ENCODE results near the gene RET.

GRCh38 chr10:43136432-43136831, 59.6 kb downstream of the RET start:
- TF ChIP-seq, protein P1, sequence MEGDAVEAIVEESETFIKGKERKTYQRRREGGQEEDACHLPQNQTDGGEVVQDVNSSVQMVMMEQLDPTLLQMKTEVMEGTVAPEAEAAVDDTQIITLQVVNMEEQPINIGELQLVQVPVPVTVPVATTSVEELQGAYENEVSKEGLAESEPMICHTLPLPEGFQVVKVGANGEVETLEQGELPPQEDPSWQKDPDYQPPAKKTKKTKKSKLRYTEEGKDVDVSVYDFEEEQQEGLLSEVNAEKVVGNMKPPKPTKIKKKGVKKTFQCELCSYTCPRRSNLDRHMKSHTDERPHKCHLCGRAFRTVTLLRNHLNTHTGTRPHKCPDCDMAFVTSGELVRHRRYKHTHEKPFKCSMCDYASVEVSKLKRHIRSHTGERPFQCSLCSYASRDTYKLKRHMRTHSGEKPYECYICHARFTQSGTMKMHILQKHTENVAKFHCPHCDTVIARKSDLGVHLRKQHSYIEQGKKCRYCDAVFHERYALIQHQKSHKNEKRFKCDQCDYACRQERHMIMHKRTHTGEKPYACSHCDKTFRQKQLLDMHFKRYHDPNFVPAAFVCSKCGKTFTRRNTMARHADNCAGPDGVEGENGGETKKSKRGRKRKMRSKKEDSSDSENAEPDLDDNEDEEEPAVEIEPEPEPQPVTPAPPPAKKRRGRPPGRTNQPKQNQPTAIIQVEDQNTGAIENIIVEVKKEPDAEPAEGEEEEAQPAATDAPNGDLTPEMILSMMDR (IDR thresholded peaks at IDR 0.05) = no peak
- no peak for TF ChIP-seq POLR2AphosphoS5 (IDR thresholded peaks at IDR 0.05)

Data from sigmoid colon (tissue), 4 donors.